SK-N-MC (cell line): ENCODE data around the gene C3orf18.

Source experiments
- EZH2 ChIP-seq: fragments of 200-600 bp; sonication (generic); IDR thresholded peaks from one replicate; pipeline ENCODE4 v1.6.1; 2017; ENCODE audit warnings: antibody characterized with exemption
- FOXP2 ChIP-seq: optimal IDR thresholded peaks from 2 replicates; pipeline ENCODE3; 2011; ENCODE audit warnings: mild to moderate bottlenecking, moderate library complexity; ENCODE audit not compliant: insufficient read depth; ENCODE audit errors: extremely low read length, control extremely low read depth
- POLR2AphosphoS5 ChIP-seq: IDR thresholded peaks from 2 replicates; pipeline ENCODE4 v1.6.1; 2012; ENCODE audit warnings: mild to moderate bottlenecking, low read depth, low read length, borderline replicate concordance

DNA sequence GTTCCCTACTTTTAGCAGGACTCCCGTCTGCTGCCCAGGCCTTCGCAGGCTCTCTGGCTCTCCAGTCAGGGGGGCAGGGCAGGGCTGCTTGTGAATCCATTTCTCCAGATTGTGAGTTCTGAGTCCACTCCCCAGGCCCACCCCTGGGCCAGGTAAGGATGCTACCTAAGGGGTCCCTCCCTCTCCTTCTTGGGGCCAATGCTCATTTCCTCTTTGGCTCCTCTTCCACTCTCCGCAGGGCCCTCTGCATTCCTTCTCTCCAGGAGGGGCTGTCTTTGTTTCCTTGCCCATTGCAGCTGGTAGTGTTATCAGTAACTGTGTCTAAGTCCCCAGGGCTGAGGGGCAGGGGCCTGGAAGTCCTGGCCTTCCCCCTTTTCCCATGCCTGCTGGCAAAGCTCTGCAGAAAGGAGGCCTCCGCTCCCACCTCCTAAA is 51.1 kb downstream of the C3orf18 start:
- TF ChIP-seq EZH2 = no peak
- TF ChIP-seq FOXP2 = no peak
- no peak for TF ChIP-seq POLR2AphosphoS5
